HG02610 (cell line): Measurements from ENCODE around the gene BASP1.
"Not testable (repeated sequence)": the region's sequence is repeated elsewhere in the genome, so short reads cannot be mapped to it uniquely, and the experiment has no call there.

Source experiments
- ATAC-seq: cut with Tn5 transposase; IDR thresholded peaks from one replicate; pipeline ENCODE4 v1.9.1; 2021; ENCODE audit warnings: mild to moderate bottlenecking, moderate library complexity; ENCODE audit not compliant: unreplicated experiment

BASP1 gene

GRCh38 chr5:17190799-17191391 lies 26.5 kb upstream of the BASP1 start:
- no peak for ATAC-seq

DNA sequence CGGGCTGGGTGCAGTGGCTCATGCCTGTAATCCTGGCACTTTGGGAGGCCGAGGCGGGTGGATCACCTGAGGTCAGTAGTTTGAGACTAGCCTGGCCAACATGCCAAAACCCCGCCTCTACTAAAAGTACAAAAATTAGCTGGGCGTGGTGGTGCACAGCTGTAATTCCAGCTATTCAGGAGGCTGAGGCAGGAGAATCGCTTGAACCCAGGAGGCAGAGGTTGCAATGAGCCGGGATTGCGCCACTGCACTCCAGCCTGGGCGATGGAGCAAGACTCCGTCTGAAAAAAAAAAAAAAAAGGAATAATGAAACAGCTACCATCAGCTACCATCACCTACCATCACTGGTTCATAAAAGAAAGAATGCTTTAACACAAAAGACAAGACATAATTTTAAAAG lies 25.9 kb upstream of the BASP1 start:
- ATAC-seq, result not testable (repeated sequence)

DNA sequence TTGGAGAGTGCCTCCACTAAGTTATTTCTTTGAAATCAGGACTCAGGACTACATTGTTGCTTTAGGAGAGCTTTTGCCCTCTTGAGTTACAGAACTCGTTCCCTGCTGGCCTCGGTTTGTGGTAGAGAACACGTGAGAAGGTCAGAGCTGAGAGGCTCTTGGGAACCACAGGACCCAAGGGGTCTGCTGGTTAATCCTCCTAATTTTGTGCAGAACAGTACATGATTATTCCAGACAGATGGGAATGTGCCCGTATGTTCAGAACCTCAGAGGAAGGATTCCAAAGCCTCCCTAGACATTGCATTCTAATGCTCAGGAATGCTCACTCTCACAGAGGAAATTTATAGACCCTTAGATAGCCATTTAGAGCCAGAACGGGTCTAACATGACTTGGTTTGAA lies 25.2 kb upstream of the BASP1 start:
- ATAC-seq, result no peak

DNA sequence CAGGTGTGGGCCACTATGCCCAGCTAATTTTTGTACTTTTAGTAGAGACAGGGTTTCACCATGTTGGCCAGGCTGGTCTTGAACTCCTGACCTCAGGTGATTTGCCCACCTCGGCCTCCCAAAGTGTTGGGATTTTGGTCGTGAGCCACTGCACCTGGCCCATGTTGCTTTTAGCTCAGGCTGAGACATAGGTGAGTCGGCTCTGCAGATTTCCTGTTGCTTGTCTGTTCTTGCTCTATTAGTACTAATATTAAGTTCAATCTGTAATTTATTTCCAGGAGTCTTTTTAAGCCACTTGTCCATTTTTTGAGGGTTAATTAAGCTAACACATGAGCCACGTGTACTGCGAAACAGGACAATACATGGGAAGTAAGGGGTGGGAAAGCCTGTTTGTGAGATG lies 21.4 kb upstream of the BASP1 start:
- no peak for ATAC-seq

DNA sequence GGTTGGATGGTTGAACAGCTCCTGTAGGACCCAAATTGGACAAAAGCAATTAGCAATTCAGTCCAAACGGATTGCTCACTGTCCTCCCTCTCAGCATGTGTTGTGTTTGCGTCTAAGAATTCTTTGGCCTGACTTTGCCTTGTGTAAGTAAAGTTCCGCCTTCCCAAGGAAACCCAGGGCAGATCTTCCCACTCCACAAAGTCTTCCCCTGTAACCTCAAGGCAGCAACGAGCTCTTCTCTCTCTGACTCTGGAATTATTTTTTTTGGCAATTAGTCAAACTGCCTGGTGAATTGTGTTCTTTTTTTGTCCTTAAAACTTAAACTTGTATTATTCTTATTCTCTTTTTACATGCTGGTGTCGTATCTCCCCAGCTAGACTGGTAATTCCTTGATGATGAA lies 20.7 kb upstream of the BASP1 start:
- no peak for ATAC-seq

DNA sequence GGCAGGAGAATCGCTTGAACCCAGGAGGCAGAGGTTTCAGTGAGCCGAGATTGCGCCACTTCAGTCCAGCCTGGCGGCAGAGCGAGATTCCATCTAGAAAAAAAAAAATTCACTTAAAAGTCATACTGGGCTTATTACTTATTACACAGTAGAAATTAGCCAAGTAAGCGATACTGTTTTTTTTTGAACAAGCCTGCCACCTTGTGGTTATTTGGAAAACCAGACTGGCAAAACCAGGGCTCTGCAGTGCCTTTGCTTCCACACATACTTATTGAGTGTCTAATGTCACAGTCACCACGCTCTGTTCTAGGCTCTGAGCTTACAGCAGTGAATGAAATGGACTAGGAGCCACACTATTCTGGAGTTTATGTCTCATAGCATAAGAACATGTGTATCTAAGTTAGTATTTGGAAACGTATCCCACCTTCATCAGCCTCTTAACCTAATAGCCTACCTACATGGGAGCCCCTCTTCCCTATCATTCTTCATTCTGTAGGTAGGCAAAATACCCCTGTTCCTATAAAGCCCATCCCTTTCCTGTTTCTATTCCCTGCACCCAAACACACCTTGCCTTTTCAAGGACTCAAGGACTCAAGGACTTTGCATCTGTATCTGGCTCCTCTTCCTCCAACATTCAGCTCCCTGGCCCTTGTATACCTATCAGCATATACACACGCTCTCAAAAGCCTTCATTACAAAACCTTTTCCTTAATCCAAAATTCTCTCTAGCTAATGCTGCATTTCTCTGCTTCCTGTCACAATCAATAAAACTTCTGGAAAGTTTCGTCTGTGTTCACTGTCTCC lies 13.9 kb upstream of the BASP1 start:
- peak; percentile 84 for ATAC-seq

- peak; percentile 17 for ATAC-seq
These were observed 13.3 kb upstream of the BASP1 start for GRCh38 chr5:17204133-17204489.

DNA sequence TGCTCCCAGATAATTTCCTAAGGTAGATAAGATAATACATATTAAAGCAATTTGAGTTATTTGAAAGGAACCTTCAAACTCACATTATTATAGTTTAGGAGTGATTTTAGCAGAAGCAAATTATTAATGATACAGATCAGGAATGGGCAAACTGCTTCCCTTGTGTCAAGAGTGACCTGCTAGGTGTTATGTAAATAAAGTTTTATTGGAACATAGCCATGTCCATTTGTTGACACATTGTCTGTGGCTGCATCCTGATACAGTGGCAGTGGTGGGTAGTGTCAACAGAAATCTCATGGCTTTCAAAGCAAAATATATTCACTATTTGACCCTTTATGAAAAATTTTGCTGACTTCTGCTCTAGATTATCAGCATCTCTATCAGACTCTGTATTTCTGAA lies 11.4 kb upstream of the BASP1 start:
- ATAC-seq, result no peak

GRCh38 chr5:17212191-17212590 lies 5.2 kb upstream of the BASP1 start:
- no peak for ATAC-seq

- no peak for ATAC-seq
These were observed 4.4 kb upstream of the BASP1 start for GRCh38 chr5:17212996-17213395.

DNA sequence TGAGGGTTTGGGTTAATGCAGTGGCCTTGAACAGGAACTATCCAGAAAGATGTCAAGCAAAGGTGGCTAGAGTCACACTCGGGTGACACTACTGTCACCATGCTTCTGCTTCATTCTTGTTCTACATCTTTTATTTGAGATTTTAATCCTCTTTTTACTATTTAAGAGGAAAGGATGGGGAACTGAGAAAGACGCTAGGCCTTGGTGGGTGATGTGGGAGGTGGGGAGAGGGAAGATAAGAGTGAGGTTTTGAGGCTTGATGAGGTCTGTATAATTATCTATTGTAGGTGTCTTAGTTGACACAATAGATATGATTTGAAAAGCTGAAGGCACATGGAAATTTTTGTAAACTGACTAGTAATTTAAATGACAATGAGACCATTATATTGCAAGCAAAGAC lies 3.5 kb upstream of the BASP1 start:
- ATAC-seq, result no peak

- ATAC-seq, result no peak
These were observed 2.5 kb upstream of the BASP1 start for GRCh38 chr5:17214893-17215292.

DNA sequence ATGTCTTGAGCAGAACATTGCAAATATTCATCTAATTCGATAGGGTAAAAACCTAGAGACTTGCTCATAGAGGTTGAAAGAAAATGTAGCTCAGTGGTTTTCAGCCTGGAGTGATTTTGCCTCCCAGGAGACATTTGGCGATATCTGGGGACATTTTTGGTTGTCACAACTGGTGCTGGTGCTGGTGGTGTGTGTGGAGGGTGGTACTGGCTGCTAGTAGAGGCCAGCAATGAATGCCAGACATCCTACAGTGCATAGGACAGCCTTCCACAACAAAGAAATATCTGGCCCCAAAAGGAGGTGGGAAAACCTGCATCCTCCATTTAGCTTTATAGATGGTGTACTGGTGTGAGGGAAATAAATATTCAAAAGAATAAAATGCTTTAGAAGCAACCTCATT lies 2.1 kb upstream of the BASP1 start:
- no peak for ATAC-seq

- ATAC-seq, result peak; percentile 39
These were observed 1.1 kb upstream of the BASP1 start for GRCh38 chr5:17216176-17216973.

DNA sequence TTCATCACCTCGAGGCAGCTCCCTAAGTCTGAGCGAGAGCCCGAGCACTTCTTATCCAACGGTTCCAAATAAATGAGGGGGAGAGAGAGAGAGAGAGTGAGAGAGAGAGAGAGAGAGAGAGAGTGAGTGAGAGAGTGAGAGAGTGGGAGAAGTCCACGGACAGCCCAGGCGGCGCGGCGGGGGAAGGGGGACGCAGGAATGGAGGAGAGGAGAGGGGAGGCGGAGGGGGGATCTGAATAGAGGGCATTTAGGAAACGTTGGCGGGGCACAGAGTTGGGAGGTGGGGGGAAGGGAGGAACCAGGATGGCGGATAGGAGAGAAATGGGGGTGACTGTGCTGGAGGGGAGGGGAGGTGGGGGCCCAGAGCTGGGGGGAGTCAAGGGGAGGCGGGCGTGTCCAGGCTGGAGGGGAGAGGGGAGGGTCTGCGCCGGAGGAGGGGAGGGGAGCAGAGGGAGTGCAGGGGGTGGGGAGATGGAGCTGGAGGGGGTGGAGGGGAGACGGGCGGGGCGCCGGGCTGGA lies 398 bp upstream of the BASP1 start:
- ATAC-seq, result no peak

- peak; percentile 34 for ATAC-seq
These were observed 1.0 kb downstream of the BASP1 start for GRCh38 chr5:17218353-17219005.

GRCh38 chr5:17219006-17219422 lies 1.6 kb downstream of the BASP1 start:
- peak; percentile 20 for ATAC-seq

- no peak for ATAC-seq
These were observed 2.0 kb downstream of the BASP1 start for GRCh38 chr5:17219469-17219868.

DNA sequence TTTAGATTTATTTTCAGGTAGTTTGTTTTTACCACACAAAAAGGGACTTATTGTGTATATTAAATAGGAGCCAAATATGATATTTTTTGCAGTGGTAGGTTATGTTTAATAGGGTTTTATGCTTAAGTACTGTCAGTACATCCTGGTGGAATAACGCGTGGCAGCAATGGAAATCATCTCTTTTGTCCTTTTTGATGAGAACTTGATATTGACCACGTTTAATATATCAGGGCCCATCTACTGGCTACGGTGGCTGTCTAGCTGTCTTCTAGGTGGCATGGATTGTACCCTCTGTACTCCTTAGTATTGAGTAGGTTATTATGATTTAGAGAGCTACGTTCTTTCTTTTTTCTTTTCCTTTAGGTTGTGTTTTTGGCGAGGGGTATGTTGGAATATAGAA lies 2.6 kb downstream of the BASP1 start:
- no peak for ATAC-seq

DNA sequence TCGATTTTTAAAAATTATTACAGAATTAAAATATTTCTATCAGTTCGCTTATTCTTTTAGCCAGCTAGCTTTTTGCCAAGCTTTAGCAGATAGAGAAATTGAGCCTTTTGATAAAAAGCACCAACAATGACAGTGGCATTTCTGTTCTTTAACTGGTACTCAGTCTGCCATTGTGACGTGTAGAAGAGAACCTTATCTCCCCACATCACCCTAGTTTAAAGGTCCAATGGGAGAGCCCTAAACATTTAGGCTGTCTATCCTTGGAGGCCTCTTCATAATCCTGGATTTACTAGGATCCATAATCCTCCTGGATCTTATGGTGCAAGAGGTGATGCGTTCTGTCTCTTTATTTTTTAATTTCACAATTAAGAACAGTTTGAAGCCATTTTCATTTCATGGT lies 3.0 kb downstream of the BASP1 start:
- ATAC-seq, result no peak
